MM.1S (cell line): ENCODE measurements around the gene SAC3D1.

ENCODE experiments used
- EZH2phosphoT487 ChIP-seq: fragments of 300-600 bp; sonication (generic); IDR thresholded peaks from 2 replicates; pipeline ENCODE4 v1.6.1; 2018; ENCODE audit warnings: antibody characterized with exemption, low read length
- TF ChIP-seq, protein P1 (sequence below): fragments of 300-600 bp; sonication (generic); IDR thresholded peaks from 2 replicates; pipeline ENCODE4 v1.5.1; 2016; ENCODE audit warnings: antibody characterized with exemption, low read length, mixed read lengths

DNA sequence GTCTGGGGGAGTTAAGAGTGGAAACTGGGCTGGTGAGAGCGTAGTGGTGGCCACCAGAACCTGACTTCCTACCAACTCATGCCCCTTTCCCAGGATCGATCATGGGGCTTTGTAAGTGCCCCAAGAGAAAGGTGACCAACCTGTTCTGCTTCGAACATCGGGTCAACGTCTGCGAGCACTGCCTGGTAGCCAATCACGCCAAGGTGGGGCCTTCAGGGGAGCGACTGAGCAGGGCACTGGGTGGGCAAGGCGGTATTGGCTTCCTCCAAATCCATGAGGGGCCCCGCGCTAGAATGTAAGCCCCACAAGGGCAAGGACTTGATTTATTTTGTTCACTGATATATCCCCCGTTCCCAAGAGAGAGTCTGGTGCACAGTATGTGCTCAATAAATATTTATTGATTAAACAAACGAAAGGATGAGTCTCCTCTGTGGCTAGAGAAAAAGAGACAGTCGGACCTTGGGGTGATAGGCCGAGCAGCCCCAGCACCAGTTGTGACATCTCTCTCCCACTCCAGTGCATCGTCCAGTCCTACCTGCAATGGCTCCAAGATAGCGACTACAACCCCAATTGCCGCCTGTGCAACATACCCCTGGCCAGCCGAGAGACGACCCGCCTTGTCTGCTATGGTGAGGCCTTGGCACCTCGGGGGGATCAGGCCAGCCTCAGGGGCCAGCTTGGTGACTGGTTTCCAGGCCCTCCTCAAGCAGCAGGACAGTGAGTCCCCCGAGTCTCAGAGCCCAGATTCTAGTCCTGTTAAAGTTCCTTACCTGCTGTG lies 43.8 kb downstream of the SAC3D1 start:
- TF ChIP-seq, protein P1, sequence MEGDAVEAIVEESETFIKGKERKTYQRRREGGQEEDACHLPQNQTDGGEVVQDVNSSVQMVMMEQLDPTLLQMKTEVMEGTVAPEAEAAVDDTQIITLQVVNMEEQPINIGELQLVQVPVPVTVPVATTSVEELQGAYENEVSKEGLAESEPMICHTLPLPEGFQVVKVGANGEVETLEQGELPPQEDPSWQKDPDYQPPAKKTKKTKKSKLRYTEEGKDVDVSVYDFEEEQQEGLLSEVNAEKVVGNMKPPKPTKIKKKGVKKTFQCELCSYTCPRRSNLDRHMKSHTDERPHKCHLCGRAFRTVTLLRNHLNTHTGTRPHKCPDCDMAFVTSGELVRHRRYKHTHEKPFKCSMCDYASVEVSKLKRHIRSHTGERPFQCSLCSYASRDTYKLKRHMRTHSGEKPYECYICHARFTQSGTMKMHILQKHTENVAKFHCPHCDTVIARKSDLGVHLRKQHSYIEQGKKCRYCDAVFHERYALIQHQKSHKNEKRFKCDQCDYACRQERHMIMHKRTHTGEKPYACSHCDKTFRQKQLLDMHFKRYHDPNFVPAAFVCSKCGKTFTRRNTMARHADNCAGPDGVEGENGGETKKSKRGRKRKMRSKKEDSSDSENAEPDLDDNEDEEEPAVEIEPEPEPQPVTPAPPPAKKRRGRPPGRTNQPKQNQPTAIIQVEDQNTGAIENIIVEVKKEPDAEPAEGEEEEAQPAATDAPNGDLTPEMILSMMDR: no peak
- no peak for TF ChIP-seq EZH2phosphoT487
